Measurements from ENCODE around the gene DZIP1L.

DZIP1L gene

GRCh38 chr3:138068046-138068445, 47.4 kb downstream of the DZIP1L start:
- DNase-seq, result no peak

GRCh38 chr3:138066972-138067371, 48.4 kb downstream of the DZIP1L start:
- DNase-seq, result no peak

- DNase-seq, result no peak
These were observed 49.0 kb downstream of the DZIP1L start for GRCh38 chr3:138066383-138066782.

- DNase-seq, result no peak
These were observed 49.5 kb downstream of the DZIP1L start for GRCh38 chr3:138065949-138066348.

GRCh38 chr3:138063416-138063815, 52.0 kb downstream of the DZIP1L start:
- DNase-seq, result no peak

GRCh38 chr3:138062626-138063025, 52.8 kb downstream of the DZIP1L start:
- no peak for DNase-seq

GRCh38 chr3:138062037-138062436, 53.4 kb downstream of the DZIP1L start:
- DNase-seq, result no peak

GRCh38 chr3:138060792-138061191, 54.6 kb downstream of the DZIP1L start:
- DNase-seq, result no peak

GRCh38 chr3:138059261-138059660, 56.1 kb downstream of the DZIP1L start:
- no peak for DNase-seq

- no peak for DNase-seq
These were observed 58.0 kb downstream of the DZIP1L start for GRCh38 chr3:138057384-138057783.

GRCh38 chr3:138054057-138054456, 61.4 kb downstream of the DZIP1L start:
- DNase-seq, result no peak

- DNase-seq, result peak; percentile 8
These were observed 63.2 kb downstream of the DZIP1L start for GRCh38 chr3:138051947-138052802.

- no peak for DNase-seq
These were observed 66.1 kb downstream of the DZIP1L start for GRCh38 chr3:138049157-138049919.

- DNase-seq, result no peak
These were observed 67.7 kb downstream of the DZIP1L start for GRCh38 chr3:138047596-138048158.

- DNase-seq, result no peak
These were observed 68.5 kb downstream of the DZIP1L start for GRCh38 chr3:138046955-138047354.

- no peak for DNase-seq
These were observed 69.3 kb downstream of the DZIP1L start for GRCh38 chr3:138046085-138046484.

- no peak for DNase-seq
These were observed 72.0 kb downstream of the DZIP1L start for GRCh38 chr3:138043266-138044029.

- DNase-seq, result no peak
These were observed 73.4 kb downstream of the DZIP1L start for GRCh38 chr3:138042043-138042442.

- DNase-seq, result no peak
These were observed 76.5 kb downstream of the DZIP1L start for GRCh38 chr3:138038725-138039462.

GRCh38 chr3:138036572-138036971, 78.8 kb downstream of the DZIP1L start:
- no peak for DNase-seq

- no peak for DNase-seq
These were observed 80.5 kb downstream of the DZIP1L start for GRCh38 chr3:138034918-138035317.

- DNase-seq, result no peak
These were observed 82.2 kb downstream of the DZIP1L start for GRCh38 chr3:138033202-138033691.
